NCI-H345 treated with DMSO at 0.1 percent for 48 hours (cell line): Measurements from ENCODE around the gene METTL17.
A peak's percentile ranks its signal among the peaks of the same experiment; 100 is the strongest.
"Not testable (repeated sequence)": the region's sequence is repeated elsewhere in the genome, so short reads cannot be mapped to it uniquely, and the experiment has no call there.

Experiments
- DNase-seq: peaks from one replicate; lab custom pipeline; 2025; ENCODE audit not compliant: unreplicated experiment; lab: John Stamatoyannopoulos, UW

METTL17 gene

GRCh38 chr14:20989787-20990600 lies at the start of gene METTL17:
METTL17 (plus strand) TSS chr14:20989980; CDS start chr14:20990003, 23 bp downstream.
- DNase-seq, result peak; percentile 52

- not testable (repeated sequence) for DNase-seq
Observed at GRCh38 chr14:20945146-20945545, 44.6 kb upstream of the METTL17 start.

GRCh38 chr14:20946707-20947106 lies 43.1 kb upstream of the METTL17 start:
- not testable (repeated sequence) for DNase-seq

- DNase-seq, result not testable (repeated sequence)
Observed at GRCh38 chr14:20954736-20955537, 34.8 kb upstream of the METTL17 start, which contains the start of gene RNASE2. RNASE2 (plus strand) TSS chr14:20955487; CDS start chr14:20955772, 285 bp downstream.

- DNase-seq, result not testable (repeated sequence)
Observed at GRCh38 chr14:20955538-20955873, 34.3 kb upstream of the METTL17 start.

- no peak for DNase-seq
Observed at GRCh38 chr14:20956376-20956976, 33.3 kb upstream of the METTL17 start.

GRCh38 chr14:20958946-20959345 lies 30.8 kb upstream of the METTL17 start:
- DNase-seq, result not testable (repeated sequence)

GRCh38 chr14:20969336-20969735 lies 20.4 kb upstream of the METTL17 start:
- no peak for DNase-seq

GRCh38 chr14:20970647-20970982 lies 19.2 kb upstream of the METTL17 start:
- no peak for DNase-seq

GRCh38 chr14:20970983-20971704 lies 18.6 kb upstream of the METTL17 start:
- DNase-seq, result peak; percentile 55

GRCh38 chr14:20971705-20972021 lies 18.1 kb upstream of the METTL17 start:
- no peak for DNase-seq

GRCh38 chr14:20973501-20973900 lies 16.3 kb upstream of the METTL17 start:
- no peak for DNase-seq

GRCh38 chr14:20976291-20976690 lies 13.5 kb upstream of the METTL17 start:
- DNase-seq, result no peak

GRCh38 chr14:20978687-20979086 lies 11.1 kb upstream of the METTL17 start:
- DNase-seq, result no peak

GRCh38 chr14:20980906-20981305 lies 8.9 kb upstream of the METTL17 start:
- no peak for DNase-seq

- no peak for DNase-seq
Observed at GRCh38 chr14:20982646-20983369, 7.0 kb upstream of the METTL17 start.

- not testable (repeated sequence) for DNase-seq
Observed at GRCh38 chr14:20985650-20986049, 4.1 kb upstream of the METTL17 start.

- DNase-seq, result no peak
Observed at GRCh38 chr14:20986811-20987210, 3.0 kb upstream of the METTL17 start.

- DNase-seq, result no peak
Observed at GRCh38 chr14:20988717-20989470, 886 bp upstream of the METTL17 start.

GRCh38 chr14:20989471-20989786 lies 351 bp upstream of the METTL17 start:
- DNase-seq, result no peak
